GM19397 (cell line): ENCODE data around the gene FAF2.
"Not testable (repeated sequence)": the region's sequence is repeated elsewhere in the genome, so short reads cannot be mapped to it uniquely, and the experiment has no call there.

Experiments
- ATAC-seq: cut with Tn5 transposase; IDR thresholded peaks from one replicate; pipeline ENCODE4 v1.9.1; 2021; ENCODE audit warnings: mild to moderate bottlenecking, moderate library complexity; ENCODE audit not compliant: unreplicated experiment

Gene FAF2

DNA sequence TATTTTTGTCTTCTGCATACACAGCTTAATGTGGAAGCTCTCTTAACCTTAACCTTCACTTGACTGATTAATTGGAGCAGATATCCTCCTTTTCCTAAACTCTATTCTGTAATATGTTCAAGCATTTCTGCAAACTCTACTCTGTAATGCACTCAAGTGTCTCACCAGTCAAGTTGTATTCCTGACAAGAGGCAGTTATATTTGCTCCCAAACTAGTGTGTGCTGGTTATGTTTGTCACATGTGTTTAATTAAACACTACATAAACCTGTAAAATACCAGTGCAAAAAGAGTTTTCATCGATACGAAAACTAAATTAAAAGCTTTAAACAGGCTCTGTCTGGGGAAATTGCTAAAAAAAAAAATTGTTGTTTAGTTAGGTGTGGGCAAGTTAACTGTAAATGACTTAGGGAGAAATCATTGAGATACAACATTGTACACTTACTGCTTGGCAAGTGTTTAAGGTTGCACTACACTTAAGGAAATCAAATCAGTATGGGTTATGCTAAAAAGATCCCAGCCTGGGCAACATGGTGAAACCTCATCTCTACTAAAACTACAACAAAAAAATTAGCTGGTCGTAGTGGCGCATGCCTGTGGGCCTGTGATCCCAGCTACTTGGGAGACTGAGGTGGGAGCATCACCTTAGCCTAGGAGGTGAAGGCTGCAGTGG is 6.7 kb downstream of the FAF2 start:
- no peak for ATAC-seq

GRCh38 chr5:176458904-176459561 is 10.8 kb downstream of the FAF2 start:
- no peak for ATAC-seq

DNA sequence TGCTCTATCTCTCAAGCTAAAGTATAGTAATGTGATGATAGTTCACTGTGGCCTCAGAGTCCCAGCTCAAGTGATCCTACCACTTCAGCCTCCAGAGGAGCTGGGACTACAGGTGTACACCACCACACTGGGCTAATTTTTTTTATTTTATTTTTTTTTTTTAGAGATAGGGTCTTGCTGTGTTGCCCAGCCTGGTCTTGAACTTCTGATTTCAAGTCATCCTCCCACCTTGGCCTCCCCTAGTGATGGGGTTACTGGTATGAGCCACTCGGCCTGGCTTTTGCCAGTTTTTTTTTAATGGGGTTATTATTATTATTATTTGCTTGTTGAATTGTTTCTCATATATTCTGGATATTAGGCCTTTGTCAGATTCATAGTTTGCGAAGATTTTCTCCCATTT is 13.2 kb downstream of the FAF2 start:
- no peak for ATAC-seq

DNA sequence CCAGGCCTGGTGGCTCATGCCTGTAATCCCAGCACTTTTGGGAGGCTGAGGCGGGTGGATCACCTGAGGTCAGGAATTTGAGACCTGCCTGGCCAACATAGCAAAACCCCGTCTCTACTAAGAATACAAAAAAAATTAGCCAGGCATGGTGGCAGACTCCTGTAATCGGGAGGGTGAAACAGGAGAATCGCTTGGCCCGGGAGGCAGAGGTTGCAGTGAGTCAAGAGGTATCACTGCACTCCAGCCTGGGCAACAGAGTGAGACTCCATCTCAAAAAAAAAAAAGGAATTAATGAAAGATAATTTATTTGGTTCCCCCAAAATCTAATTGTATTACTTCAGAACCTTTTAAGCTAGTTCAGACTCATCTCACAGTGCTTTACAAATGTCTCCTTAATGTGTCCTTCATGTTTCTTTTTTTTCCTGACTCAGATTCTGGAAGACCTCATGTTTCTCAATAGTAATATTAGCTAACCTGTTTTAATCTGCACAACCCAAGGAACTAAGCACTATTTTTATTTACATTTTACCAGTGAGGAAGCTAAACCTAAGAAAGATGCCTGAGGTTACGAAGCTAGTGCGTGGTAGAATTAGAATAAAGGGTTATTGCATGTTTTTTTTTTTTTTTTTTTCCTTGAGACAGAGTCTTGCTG is 15.1 kb downstream of the FAF2 start:
- ATAC-seq: no peak

- ATAC-seq: no peak
Observed at GRCh38 chr5:176466245-176466871, 18.2 kb downstream of the FAF2 start.

GRCh38 chr5:176469296-176469695 is 21.1 kb downstream of the FAF2 start:
- no peak for ATAC-seq

- ATAC-seq: no peak
Observed at GRCh38 chr5:176470539-176470938, 22.4 kb downstream of the FAF2 start.

- no peak for ATAC-seq
Observed at GRCh38 chr5:176471098-176471497, 22.9 kb downstream of the FAF2 start.

GRCh38 chr5:176473335-176474006 is 25.3 kb downstream of the FAF2 start:
- ATAC-seq: no peak

DNA sequence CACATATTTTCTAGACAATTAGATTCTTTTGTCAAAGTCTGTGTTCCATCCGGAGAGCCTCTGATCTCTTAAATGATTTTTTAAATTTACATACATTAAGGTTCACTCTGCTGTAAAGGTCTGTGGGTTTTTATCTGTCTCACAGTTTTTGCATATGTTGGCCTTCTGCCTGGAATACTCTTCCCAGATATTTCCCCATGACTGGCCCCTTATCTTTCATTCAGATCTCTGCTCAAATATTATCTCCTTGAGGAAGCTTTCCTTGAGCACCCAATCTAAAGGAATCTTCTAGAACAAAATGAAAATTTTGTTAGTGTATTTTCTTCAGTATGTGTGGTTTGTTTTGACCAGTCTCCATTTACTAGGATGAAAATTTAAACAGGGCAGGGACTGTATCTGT is 26.3 kb downstream of the FAF2 start:
- no peak for ATAC-seq

DNA sequence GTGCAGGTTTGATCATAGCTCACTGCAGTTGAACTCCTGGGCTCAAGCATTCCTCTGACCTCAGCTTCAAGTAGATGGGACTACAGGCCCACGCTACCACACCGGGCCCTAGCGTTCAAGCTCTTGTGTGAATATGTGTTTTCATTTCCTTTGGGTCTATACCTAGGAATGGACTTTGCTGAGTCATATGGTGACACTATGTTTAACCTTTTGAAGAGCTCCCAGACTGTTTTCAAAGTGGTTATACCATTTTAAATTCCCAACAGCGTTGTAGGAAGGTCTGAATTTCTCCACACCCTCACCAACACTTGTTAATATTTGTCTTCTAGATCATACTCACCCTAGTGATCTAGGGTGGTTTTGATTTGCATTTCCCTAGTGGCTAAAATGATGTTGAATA is 33.5 kb downstream of the FAF2 start:
- ATAC-seq: no peak

DNA sequence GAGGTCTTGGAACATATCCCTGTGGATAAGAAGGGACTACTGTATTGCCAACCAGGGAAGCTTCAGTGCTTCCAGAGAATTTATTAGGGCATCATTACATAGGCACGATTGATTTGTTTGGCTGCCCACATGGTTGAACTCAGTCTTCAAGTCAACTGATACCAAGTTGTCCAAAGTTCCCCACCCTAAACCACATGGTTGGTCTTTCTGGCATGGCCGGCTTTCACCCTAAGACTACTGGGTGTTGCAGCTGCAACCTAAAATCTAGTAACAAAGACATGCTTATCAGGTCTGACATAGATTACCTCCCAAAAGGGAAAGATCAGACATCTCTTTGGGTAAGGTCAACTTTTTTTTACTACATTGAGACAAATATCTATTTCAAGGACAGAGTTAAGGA is 37.0 kb downstream of the FAF2 start:
- no peak for ATAC-seq

- no peak for ATAC-seq
Observed at GRCh38 chr5:176486189-176486757, 38.1 kb downstream of the FAF2 start.

DNA sequence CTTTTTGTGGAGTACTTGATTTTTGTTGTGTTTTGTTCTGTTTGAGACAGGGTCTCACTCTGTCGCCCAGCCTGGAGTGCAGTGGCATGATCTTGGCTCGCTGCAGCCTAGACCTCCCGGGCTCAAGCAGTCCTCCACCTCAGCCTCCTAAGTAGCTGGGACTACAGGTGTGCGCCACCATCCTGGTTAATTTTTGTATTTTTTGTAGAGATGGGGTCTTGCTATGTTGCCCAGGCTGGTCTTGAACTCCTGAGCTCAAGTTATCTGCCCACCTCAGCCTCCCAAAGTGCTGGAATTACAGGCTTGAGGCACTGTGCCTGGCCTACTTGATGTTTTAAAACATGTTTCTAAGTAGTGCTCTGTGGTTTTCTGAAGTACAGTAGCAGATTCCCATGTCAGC is 39.0 kb downstream of the FAF2 start:
- ATAC-seq: not testable (repeated sequence)

- ATAC-seq: no peak
Observed at GRCh38 chr5:176489077-176489476, 40.9 kb downstream of the FAF2 start.

- no peak for ATAC-seq
Observed at GRCh38 chr5:176490301-176490700, 42.1 kb downstream of the FAF2 start.

DNA sequence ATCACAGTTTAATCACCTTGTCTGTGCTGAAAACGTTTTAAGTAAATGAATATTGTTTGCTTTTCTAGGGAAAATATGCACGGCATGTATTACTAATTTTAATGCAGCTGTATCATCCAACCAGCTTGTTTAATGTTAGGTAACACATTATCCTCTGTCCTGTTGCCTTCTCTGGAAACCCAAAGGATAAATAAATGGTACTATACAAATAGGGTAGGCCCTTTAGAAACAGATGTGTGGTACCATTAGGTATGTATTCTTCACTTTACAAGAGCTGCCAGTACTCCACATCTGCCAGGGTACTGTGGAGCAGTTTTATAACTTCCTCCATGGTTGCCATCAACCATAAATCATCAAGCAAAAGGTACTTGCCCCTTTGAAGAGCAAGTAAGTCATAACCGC is 42.9 kb downstream of the FAF2 start:
- ATAC-seq: no peak

- ATAC-seq: no peak
Observed at GRCh38 chr5:176491901-176492300, 43.7 kb downstream of the FAF2 start.

- ATAC-seq: no peak
Observed at GRCh38 chr5:176492431-176492830, 44.2 kb downstream of the FAF2 start.

DNA sequence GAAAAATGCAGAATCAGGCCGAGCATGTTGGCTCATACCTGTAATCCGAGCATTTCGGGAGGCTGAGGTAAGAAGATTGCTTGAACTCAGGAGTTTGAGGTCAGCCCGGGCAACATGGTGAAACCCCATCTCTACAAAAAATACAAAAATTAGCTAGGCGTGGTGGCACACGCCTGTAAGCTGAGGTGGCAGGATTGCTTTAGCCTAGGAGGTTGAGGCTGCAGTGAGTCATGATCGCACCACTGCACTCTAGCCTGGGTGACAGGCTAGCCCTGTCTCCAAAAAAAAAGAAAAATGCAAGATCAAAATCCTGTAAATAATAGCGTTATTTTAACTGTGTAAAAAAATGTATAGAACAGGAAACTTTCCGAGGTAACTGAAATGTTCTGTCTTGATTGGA is 49.7 kb downstream of the FAF2 start:
- no peak for ATAC-seq

DNA sequence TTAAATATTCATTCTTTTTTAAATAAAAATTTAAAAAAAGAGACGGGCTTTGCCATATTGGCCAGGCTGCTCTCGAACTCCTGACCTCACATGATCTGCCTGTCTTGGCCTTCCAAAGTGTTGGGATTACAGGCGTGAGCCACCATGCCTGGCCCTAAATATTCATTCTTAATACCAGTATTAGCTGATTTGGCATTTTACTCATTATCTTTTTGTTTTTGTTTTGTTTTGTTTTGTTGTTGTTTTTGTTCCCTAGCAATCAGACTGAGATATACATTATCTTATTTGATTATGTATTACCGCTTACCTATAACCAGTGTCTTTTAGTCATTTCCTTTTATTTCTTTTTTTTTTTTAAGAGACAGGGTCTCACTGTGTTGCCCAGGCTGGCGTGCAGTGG is 51.1 kb downstream of the FAF2 start:
- ATAC-seq: no peak
